NCI-H2081 (cell line): ENCODE data around the gene WDR53.
"Not testable (repeated sequence)": the region's sequence is repeated elsewhere in the genome, so short reads cannot be mapped to it uniquely, and the experiment has no call there.

Experiments used
- DNase-seq, 2 experiments: peaks; one replicate each; lab custom pipeline; 2025; lab: John Stamatoyannopoulos, UW

Gene WDR53

GRCh38 chr3:196517919-196518318 lies 50.4 kb downstream of the WDR53 start:
- peak; percentile 92 to 93 for DNase-seq

GRCh38 chr3:196517162-196517800 lies 51.1 kb downstream of the WDR53 start:
- DNase-seq = no peak

GRCh38 chr3:196514913-196515621 lies 53.3 kb downstream of the WDR53 start, which contains the start of gene SMCO1:
Gene SMCO1, minus strand, starts transcription at chr3:196515346. Its CDS starts 137 bp downstream, at chr3:196515209.
- no peak for DNase-seq

- DNase-seq = no peak
These were observed 54.0 kb downstream of the WDR53 start for GRCh38 chr3:196514350-196514716.

GRCh38 chr3:196513697-196514349 lies 54.5 kb downstream of the WDR53 start:
- DNase-seq = no peak

- not testable (repeated sequence) for DNase-seq
These were observed 56.5 kb downstream of the WDR53 start for GRCh38 chr3:196511646-196512425.

GRCh38 chr3:196511108-196511507 lies 57.2 kb downstream of the WDR53 start:
- not testable (repeated sequence) for DNase-seq

- no peak for DNase-seq
These were observed 61.7 kb downstream of the WDR53 start for GRCh38 chr3:196506687-196507086.

GRCh38 chr3:196504556-196504955 lies 63.8 kb downstream of the WDR53 start:
- no peak for DNase-seq
